Muscle of back (tissue), 11 donors: ENCODE results near the gene SERPINA12. TPM values are rescaled to one million over a fixed set of nuclear protein-coding genes. Genes with fewer than 3 reads are reported as not detected.
"Not testable (repeated sequence)": the region's sequence is repeated elsewhere in the genome, so short reads cannot be mapped to it uniquely, and the experiment has no call there.

Experiments used
- DNase-seq, 3 donors: peaks; one replicate each; pipeline versions ENCODE4 v3.0.0 to v3.0.0-alpha.2; 2013
- polyA plus RNA-seq, 10 donors: library from polyadenylated mRNA; unstranded; fragments of 120-200 nt; gene quantifications; one replicate each; pipeline ENCODE4 v1.2.1, GENCODE V29; 2013; ENCODE audit not compliant: insufficient read length in 10 of 10

Gene SERPINA12
- polyA plus RNA-seq, 10 donors: not detected

DNA sequence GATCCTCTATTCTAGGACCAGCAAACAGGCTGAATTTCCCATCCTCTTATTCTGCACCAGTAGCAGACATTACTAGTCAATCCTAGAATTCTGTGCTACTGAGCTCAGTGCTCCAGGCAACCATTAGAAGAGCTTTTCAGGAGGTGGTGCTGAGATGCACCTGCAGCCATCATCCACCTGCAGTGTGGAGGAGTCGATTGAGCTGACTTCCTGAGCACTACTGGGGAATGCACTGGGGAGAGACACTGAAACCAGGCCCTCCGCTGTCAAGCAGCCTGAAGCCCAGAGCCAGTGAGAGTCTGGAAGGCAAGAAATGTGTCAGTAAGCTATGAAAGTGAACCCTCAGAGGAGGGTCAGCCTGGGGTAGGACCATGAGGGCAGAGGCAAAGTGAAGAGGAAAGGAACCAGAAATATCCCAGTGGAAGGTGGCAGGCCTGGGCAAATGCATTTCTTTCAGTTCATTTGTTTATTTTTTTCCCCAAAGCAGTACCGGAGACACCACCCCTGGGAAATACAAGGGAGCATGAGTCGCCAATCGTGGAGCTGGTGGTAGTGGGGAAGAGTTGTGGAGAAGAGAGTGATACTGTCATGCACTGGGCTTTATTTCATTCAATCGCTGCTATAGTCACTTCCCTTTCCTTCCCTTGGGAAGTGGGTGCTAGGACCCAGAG, 28.9 kb upstream of the SERPINA12 start:
- no peak for DNase-seq

DNA sequence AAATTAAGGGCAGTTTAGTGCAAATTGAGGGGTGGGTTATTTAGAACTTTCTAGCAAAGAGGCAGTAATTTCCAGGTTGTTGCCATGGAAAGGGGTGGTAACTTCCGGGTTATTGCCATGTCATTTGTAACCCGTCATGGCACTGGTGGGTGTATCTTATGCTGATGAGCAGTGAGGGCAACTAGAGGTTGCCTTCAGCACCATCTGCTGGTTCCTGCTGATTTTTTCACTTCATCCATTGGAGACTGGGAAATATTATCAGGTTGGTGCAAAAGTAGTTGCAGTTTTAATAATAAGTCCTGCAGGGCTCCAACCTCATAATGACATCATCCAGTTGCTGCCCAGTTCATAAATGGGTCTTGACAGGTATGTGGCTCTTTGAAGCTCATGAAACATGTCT, 27.6 kb upstream of the SERPINA12 start:
- DNase-seq: no peak

DNA sequence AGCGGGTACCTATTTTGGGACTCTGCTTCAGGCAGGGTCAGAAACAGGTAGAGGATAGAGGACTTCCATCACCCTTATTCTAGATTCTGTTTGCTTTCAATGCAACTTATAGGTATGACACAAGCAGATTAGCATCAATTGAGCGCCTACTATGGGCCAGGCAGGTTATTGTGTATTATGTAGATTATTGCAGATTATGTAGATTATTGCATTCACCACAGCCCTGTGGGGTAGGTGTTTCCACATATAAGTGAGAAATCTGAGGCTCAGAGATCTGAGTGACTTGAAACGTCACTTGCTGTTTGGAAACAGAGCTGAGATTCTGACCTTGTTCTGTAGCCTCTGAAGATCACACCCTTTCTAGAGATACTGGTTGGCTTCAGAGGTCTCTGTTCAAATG, 26.2 kb upstream of the SERPINA12 start:
- no peak for DNase-seq

DNA sequence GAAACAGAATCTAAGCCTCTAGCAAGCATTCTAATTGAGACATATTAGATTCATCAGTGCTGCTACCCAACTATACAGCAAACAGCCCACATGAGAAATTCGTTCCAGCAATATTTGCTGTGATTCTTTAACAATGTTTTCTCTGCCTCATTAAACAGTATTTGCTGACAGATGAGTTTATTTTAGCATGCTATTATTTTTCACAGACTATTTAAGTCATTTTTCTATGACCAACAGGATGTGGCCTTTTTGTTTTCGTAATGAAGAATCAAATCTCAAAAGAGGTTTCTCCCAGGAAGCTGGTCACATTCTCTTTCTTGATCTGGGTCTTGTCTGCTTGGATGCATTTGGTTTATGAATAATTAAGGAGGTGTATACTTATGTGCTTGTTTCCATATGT, 23.2 kb upstream of the SERPINA12 start:
- DNase-seq: no peak

DNA sequence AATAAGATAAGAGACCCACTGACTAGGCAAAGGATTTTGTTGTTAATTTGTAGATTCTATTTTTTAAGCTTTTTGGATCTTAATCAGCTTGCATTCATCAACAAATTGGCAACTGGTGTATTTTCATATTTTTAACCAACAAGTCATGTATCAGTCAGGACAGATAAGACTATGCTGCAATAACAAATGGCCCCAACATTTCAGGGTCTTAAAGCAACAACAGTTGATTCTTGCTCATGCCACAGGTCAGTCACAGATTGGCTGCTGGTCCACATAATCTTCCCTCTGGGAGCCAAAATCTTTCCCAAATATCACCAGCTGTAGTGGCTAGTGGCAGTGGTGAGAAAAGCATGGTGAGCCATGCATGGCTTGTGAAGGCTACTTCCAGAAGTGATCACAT, 21.9 kb upstream of the SERPINA12 start:
- no peak for DNase-seq

DNA sequence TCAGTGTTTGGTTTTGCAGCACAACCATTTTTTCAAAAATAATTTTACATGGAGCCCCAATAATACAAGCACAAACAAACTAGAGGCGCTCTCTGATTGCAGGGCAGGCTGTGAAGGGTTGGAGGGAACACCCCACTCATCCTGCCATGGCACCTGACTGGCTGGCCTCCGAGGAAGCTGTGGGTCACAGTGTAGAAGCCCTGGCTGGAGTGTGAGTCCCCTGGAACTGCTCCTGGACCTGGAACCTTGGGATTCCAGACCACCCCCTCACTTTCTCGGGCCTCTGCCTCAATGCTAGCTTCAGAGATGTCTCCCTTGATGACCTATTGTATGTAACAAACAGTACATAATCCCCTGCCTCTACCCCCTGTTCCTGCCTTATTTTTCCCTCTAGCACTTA, 14.8 kb upstream of the SERPINA12 start:
- DNase-seq: no peak

DNA sequence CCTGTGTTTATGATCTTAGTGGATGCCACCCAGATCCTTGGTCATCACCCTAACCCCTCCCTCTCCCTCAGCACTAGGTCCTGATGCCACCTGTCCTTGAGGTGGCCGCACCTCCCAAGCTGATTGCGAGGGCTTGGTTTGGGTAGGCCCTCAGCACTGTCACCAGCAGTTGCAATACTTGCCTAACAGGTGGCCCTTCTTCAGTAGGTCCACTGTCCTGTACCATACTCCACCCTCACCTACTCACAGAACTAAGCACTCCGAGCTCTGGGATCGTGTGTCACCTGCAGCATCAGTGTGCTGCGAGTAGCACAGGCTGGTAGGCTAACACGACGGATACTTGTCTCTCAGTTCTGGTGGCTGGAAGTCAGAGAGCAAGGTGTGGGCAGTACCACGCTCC, 14.0 kb upstream of the SERPINA12 start:
- no peak for DNase-seq

DNA sequence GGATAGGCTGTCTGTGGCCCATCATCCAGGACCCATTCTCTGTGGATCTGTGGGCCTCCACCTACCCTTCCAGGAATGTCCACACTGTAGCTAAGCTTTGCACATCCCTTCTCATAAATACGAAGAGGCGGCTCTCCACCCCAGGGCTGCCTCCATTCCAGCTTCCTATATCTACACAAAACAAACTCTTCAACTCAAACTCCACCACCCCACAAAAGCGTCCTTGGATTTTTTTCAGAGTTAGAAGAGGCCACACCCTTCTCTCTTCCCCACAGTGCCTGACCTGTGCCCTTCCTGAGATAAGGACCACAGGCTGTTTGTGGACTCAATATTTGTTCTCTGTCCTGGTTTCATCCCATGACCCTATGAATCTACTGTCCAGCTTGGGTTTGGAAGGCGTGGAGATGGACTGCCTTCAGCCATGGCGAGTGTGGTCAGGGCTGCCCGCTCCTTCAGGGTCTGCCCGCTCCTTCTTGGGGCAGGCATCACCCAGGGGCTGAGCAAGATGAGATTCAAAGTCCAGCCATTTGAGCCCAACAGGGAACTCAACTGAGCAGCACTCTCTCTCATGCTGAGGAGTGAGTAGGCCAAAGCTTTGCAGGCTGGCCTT, 13.0 kb upstream of the SERPINA12 start:
- DNase-seq: no peak

DNA sequence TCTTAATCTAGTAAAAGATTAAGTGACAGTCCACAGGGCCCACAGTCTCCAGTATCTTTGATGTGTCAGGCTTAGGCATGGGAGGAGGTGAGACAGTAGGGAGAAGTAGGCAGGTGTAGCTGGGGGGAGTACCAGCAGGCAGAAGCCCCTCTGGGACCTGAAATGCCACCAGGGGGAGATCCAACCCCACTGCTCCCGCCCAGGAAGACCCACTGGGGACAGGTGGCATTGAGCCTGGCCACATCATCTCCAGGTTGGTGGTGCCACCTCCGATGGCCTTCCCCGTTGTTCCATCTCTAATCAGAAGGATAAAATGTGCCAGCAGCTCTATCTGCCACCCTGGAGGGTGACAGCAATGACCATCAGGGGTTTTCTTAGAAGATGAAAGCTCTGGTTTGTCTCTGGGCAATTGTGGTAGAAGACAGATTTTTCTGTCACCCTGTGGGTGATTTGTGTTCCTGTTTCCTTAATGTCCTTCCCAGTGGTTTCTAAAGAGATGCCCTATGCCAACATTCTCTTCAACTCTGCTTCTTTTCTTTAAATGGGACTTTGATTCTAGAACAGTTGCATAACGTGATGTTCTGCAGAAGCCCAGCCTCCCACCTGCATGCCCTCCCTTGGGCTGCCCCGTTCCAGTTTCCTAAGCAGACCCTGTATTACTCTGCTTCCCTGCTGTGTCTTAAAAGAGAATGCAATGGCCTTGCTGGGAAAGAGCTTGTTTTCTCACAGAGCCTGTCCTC, 12.3 kb upstream of the SERPINA12 start:
- no peak for DNase-seq

DNA sequence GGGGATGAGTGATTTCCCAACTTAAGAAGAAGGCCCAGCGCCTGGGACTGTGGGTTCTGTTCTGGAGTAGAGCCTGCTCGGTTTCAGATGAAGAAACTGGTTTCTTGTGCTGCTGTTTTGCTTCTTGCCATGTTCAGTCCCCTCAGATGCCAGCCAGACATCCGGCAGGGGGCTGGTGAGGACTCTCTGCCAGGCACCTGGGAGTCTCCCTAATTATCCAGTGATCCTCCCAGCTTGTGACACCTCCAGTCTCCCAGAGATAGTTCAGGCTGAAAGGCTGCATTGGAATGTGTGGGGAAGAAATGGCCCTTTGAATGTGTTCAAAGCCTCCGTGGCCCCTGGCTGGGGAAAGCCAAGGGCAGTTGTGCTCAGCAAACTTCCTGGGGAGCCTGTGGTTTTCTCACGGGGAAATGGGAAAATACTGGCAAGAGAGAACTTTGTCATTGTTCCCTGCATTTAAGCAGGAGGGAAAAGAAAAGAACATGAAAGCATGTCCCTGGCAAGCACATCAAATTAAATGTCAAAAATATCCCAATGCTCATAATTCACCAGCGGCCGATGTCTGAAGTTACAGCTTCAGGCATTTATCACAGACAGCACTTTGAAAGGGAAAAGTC, 8.5 kb upstream of the SERPINA12 start:
- DNase-seq: peak in 2 of 3 donors; percentile 8 to 9

DNA sequence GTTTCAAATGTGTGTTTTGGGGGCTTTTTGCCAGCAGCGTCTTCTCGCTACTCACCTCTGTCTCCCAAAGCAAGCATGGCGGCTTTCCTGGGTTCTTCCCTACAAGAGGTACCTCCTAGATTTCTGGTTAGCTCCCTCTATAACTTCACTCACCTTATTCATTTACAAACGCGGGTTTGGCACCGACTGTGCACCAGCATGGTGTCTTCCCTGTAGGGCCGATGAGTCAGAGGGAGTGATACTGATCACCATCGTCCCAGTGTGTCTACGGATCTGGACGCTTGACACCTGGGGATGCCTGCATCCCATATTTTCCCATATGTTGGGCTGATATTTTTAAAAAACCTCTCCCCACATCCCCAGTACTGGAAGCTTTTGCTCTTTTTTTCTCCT, 8.0 kb upstream of the SERPINA12 start:
- DNase-seq: no peak

DNA sequence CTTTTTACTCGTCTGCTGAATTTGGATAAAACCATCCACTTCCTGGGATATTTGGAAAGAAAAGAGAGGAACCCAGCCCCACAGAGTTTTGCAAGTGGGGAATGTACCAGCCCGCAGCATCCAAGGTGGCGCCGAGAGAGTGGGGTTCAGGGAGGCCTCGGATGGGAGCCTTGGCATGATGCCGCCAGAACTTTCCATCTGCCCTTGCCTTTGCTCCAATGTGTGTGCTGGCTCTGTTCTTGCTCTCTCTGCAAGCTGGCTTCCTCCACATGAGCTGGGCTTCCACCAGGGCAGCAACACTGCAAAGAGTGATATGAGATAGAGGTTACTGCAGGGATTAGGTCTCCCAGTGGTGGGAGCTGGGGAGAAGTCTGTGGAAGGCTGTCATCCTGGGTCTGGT, 6.6 kb upstream of the SERPINA12 start:
- no peak for DNase-seq

DNA sequence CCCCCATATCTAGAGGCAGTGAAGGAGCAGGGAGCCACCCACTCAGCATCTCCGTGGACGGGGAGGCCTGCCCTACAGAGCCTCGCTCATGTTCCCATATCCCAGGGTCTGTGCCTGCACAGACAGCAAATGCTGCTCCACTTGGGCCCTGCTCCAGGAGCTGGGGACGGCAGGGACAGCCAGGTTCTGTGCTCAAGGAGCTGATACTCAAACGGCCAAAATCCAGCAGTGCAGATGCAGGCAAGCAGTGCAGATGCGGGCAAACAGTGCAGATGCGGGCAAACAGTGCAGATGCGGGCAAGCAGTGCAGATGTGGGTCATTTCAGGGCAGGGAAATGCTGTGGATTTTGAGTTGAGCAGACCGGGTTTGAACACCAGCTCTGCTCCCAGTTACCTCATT, 6.2 kb upstream of the SERPINA12 start:
- DNase-seq: no peak

DNA sequence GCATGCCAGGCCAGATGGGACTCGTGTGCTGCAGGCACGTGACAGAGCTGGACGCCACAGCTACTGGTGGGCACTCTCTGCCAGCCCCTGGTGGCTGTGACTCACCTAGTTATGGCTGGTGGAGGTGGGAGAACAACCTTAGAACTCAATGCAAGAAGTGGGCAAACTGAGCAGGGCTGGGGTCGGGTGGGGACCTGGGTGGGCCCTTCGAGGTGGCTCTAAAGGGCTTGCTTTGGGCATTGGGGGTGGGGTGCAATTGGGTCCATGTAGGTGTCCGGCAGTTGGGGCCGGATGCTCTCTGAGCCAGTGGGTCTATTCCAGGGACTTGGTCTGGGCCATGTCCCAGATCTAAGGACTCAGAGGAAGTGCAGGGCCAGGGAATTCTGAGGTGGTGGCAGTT, 5.1 kb upstream of the SERPINA12 start:
- no peak for DNase-seq

DNA sequence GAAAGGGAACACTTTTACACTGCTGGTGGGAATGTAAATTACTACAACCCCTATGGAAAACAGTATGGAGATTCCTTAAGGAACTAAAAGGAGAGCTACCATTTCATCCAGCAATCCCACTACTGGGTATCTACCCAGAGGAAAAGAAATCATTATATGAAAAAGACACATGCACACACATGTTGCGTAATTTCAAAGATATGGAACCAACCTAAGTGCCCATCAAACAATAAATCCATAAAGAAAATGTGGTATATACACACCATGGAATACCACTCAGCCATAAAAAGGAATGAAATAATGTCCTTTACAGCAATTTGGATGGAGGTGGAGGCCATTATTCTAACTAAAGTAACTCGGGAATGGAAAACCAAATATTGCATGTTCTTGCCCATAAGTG, 1.2 kb upstream of the SERPINA12 start:
- DNase-seq: not testable (repeated sequence)

DNA sequence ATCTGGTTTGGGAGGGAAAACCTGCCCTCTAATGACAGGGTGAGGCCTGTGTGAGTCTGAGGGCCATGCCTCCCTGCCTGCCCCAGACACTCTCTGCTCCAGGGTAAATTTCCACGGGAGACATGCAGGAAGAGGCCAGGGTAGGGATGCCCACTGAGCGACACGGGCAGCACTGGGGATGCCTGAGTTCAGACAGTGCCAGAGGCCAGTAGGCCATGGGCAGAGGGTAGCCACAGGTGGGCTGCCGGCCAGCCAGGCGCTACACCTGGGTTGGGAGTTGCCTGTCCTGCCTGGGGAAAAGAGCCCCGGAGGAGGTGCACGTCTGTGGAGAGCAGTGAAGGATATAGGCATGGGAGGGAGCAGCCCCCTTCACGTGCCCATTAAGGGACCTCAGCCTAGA, 3.6 kb downstream of the SERPINA12 start:
- no peak for DNase-seq

DNA sequence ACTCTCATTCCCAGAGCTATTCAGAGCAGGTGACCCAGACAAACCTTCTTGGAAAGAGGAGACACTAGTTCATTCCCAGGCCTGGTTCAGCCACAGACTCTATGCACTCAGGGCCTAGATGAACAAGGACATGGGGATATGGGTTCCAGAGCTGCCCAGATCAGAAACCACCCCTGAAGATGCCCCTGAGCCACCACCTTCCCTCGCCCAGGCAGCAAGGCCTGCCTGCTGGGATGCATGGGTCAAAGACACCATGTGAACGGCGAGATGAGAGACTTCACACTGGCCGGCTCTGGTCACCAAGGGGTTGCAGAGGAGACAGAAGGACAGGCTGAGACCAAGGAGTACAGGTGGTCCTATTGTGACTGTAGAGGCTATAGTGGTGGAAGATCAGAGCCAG, 4.1 kb downstream of the SERPINA12 start:
- no peak for DNase-seq

DNA sequence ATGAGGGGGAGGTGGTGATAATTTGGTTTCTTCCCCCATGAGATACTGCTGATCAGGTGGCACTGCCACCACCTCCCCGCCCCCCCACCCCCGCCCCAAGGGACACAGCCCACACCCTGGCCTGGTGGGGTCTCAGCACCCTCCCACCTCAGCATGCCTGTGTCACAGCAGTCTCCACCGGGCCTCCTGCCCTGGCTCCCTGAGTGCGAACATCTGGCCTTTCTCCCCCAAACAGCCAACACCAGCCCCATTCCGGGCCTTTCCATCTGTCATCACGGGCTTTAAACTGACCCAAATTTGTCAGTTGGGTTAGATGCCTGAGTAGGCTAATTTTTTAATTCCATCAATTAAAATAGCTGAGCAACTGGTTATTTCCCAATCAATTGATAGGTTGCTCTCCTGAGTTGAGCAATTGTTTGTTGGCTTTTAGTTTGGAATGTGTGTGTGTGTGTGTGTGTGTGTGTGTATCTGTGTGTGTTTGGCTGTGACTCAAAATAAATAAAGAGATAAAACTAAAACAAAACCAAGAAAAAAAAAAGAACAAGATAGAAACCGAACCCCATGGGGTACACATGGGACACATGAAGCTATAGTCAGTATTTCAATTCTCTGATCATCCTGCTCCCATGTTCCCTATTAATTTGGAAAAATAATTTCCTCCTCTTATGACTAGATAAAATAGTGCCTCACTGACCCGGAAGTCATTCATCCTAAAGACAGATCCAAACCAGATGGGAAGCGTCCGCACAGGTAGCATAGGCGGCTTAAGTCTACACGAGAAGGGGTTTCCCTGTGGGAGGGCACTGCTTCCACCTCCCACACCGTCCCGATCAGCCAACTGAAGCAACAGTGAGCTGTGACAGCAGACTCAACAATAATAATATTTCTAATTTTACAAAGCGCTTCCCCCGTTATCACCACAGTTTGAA, 7.4 kb downstream of the SERPINA12 start:
- DNase-seq: no peak

DNA sequence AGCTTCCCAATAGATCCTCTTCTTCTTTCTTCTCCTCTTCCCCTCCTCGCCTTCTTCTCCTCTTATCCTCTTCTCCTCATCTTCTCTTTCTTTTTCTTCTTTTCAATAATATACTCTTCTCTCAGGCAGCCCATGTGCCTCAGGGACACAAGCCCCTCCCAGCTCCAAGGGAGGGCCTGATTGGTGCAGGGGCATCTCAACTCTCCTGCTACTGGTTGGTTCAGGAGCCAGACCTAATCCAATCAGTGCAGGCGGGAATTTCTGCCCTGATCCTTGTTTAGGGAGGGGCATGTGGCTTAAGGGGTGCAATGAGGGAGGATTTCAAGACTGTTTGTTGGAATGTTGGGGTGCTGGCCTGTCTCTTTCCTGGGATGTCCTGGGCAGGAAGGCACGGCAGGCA, 9.0 kb downstream of the SERPINA12 start:
- no peak for DNase-seq

DNA sequence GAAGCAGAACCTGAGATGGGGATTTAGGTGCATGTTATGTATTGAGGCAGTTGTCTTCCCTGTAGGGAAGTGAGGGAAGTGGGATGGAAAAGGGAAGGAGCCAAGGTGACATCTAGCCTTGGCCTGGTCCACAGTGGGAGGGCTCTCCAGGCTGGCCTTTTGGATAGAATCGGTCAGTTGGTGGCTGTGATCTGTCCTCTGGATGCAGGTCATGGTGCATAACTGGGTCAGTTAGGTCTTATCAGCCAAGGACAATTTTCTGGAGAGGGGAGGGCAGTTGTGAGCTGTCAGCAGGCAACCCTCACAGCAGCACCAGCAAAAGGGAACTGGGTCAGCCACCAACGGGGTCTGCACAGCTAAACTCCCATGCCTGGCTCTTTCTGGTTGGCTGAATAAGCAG, 9.6 kb downstream of the SERPINA12 start:
- DNase-seq: no peak

DNA sequence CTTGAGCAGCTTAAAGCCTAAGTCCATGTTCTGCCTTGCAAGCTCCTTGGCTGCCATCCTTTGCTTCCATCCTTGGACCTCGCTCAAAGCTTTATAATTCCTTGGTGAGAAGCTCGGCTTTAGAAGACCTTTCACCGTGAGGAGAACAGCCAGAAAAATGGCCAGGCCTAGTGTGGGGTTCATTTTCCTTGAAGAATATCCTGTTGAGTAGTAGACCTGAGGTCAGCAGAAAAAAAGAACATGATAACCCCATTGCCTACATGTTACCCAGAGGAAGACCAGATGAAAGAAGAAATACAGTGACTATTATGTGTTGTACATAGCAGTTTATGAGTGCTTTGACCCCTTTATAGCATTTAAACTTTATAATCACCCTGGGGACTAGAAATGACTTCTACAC, 11.1 kb downstream of the SERPINA12 start:
- DNase-seq: no peak

DNA sequence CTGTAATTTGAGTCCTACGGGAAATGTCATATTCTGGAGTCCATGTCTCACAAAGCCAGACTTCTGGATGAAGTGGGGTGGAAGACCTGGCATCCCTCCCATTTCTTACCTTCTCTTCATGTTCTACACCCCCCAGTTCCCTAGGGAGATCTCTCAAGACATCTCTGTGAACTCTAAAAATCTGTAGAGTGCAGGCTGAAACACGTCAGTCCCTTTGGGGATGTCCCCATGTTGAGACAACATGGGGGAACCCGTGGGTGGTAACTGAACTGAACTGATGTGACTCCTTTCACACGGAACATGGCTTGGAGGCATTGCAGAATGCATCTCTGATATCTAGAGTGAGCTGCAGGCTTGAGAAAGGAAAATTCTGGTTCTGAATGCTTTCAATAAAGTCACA, 15.2 kb downstream of the SERPINA12 start:
- DNase-seq: no peak
